SU-DHL-6 (cell line): Measurements from ENCODE around the gene RFLNA.

ENCODE experiments used
- H2AFZ ChIP-seq: fragments of 200-600 bp; sonication (generic); 2 replicates; pipeline ENCODE4 v1.6.1; 2014; ENCODE audit warnings: low read depth, mild to moderate bottlenecking, moderate library complexity, mixed read lengths, antibody characterized with exemption, low read length; ENCODE audit not compliant: severe bottlenecking
- H3F3A ChIP-seq: fragments of 200-600 bp; shearing (Covaris generic); 2 replicates; pipeline ENCODE4 v1.6.0; 2016; ENCODE audit warnings: antibody characterized with exemption, mild to moderate bottlenecking; ENCODE audit not compliant: insufficient read depth
- H3K27ac ChIP-seq: fragments of 200-600 bp; sonication (generic); 2 replicates; pipeline ENCODE4 v1.5.1; 2016; ENCODE audit warnings: low read depth, mild to moderate bottlenecking, low read length, moderate library complexity, mixed read lengths
- H3K27me3 ChIP-seq: fragments of 200-600 bp; sonication (generic), shearing (Covaris generic); 2 replicates; pipeline ENCODE4 v1.6.0; 2014; ENCODE audit warnings: mild to moderate bottlenecking, low read length
- H3K36me3 ChIP-seq: fragments of 200-600 bp; sonication (generic); 2 replicates; pipeline ENCODE4 v1.6.1; 2014; ENCODE audit warnings: mild to moderate bottlenecking, low read length, mixed read lengths
- H3K4me2 ChIP-seq: fragments of 300-600, 200-600 bp; shearing (Covaris generic), sonication (generic); 2 replicates; pipeline ENCODE4 v1.6.0; 2014; ENCODE audit warnings: low read length, low read depth, mild to moderate bottlenecking; ENCODE audit not compliant: poor library complexity, severe bottlenecking
- H3K4me3 ChIP-seq: fragments of 200-600 bp; sonication (generic); 2 replicates; pipeline ENCODE4 v1.5.1; 2014; ENCODE audit warnings: antibody characterized with exemption, low read length, mild to moderate bottlenecking, mixed read lengths; ENCODE audit not compliant: insufficient read depth, poor library complexity, severe bottlenecking
- H3K79me2 ChIP-seq: fragments of 200-600 bp; sonication (generic); 2 replicates; pipeline ENCODE4 v1.6.1; 2014; ENCODE audit warnings: mild to moderate bottlenecking, low read length, moderate library complexity; ENCODE audit not compliant: insufficient read depth
- H3K9ac ChIP-seq: fragments of 200-600 bp; sonication (generic); 2 replicates; pipeline ENCODE4 v1.7.0; 2014; ENCODE audit warnings: mild to moderate bottlenecking, low read length
- H3K9me2 ChIP-seq: fragments of 200-600 bp; sonication (generic); replicated peaks from 2 replicates; pipeline ENCODE4 v1.6.1; 2014; ENCODE audit warnings: low read length; ENCODE audit not compliant: insufficient read depth
- H3K9me3 ChIP-seq: fragments of 200-600 bp; sonication (generic); 2 replicates; pipeline ENCODE4 v1.6.1; 2014; ENCODE audit warnings: low read length, mixed read lengths; ENCODE audit not compliant: insufficient read depth
- H4K20me1 ChIP-seq: fragments of 200-600 bp; sonication (generic); 2 replicates; pipeline ENCODE4 v1.6.1; 2014; ENCODE audit warnings: low read depth, mild to moderate bottlenecking, antibody characterized with exemption, low read length, moderate library complexity, mixed read lengths
- CTCF ChIP-seq: fragments of 200-600 bp; sonication (generic); IDR thresholded peaks from one replicate; pipeline ENCODE4 v1.5.1; 2017; ENCODE audit warnings: antibody characterized with exemption, mild to moderate bottlenecking, low read length, moderate library complexity; ENCODE audit not compliant: insufficient read depth, poor library complexity, severe bottlenecking
- EZH2phosphoT487 ChIP-seq: fragments of 200-600 bp; sonication (generic), shearing (Covaris generic); conservative IDR thresholded peaks from 2 replicates; pipeline ENCODE4 v1.6.1; 2018; ENCODE audit warnings: mild to moderate bottlenecking, antibody characterized with exemption, low read length, moderate library complexity, mixed read lengths

RFLNA gene

GRCh38 chr12:124326871-124327270 lies 32.0 kb downstream of the RFLNA start:
- H3K36me3 ChIP-seq = peaks cover 10% of the 10 kb centered on the region
- no peaks in the 10 kb centered on the region for H3K79me2 ChIP-seq

DNA sequence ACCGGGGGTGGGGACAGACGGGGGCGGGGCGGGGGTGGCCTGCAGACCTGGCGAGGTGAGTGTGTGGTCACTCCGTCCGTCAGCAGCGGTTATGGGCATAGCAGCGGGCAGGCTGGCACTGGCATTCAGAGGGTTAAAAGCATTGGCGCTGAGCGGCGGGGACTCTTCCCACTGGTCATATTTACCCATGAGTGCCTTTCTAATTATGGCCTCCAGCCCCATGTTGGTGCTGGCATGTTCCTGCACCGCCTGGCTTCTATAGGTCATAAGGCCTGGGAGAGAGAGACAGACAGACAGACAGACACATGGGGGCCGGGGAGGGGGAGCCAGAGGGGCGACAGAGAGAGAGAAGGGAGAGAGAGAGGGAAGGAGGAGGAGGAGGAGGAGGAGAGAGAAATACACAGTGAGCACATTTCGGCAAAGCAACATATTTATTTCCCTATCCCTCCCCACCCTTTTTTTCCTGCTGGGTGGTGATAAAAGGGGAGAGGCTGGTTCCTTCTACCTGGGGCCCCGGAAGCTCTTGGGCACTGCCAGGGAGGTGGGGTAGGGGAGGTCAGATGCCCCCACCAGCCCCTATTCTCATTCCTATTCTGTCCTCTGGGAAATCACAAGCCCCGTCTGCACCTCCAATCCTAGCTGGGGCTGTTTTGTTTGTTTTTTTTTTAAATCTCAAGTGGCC lies 32.6 kb downstream of the RFLNA start:
- Histone ChIP-seq H3K79me2 (no peaks in the 10 kb centered on the region), H3K9ac (no peak overlapping the region), H3K9me2 (no peaks in the 10 kb centered on the region), H3K27me3 (no peaks in the 10 kb centered on the region), H3K4me2 (no peak overlapping the region), H3K4me3 (no peak overlapping the region), H2AFZ (no peak overlapping the region), H3F3A (no peaks in the 10 kb centered on the region), H3K36me3 (peaks cover 10% of the 10 kb centered on the region), H3K9me3 (peaks cover 12% of the 10 kb centered on the region), H3K27ac (no peak overlapping the region), H4K20me1 (no peaks in the 10 kb centered on the region)
- TF ChIP-seq CTCF (no peak), EZH2phosphoT487 (no peak)

More at GRCh38 chr12:124326871-124327270, 32.0 kb downstream of the RFLNA start:
- Histone ChIP-seq H3K9me2 (no peaks in the 10 kb centered on the region), H3K27ac (no peak overlapping the region), H3K4me2 (no peak overlapping the region), H3K9me3 (peaks cover 12% of the 10 kb centered on the region), H2AFZ (no peak overlapping the region), H3K27me3 (no peaks in the 10 kb centered on the region), H4K20me1 (no peaks in the 10 kb centered on the region), H3K9ac (no peak overlapping the region), H3F3A (no peaks in the 10 kb centered on the region), H3K4me3 (no peak overlapping the region)
- no peak for TF ChIP-seq CTCF
- TF ChIP-seq EZH2phosphoT487 = no peak

DNA sequence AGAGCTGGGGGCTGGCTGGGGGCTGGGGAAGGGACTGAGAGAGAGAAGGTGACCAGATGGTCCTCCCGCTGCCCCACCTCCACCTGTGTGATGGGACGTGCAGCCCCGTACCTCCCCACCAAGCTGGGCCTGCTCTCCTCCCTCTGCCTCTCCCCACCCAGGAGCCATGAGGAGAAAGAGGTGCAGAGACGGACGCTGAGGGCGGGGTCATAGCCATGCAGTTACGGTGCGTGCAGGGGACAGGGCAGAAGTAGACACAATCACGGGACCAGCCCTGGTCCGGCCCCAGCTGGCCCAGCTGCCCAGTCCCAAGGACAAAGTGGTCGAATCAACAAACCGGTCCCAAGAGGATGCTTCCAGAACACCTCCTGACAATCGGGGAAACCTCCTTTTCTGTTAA lies 33.2 kb downstream of the RFLNA start:
- Histone ChIP-seq H3K27me3 (no peaks in the 10 kb centered on the region), H3K9me2 (no peaks in the 10 kb centered on the region), H3K36me3 (peaks cover 10% of the 10 kb centered on the region), H4K20me1 (no peaks in the 10 kb centered on the region), H3K4me2 (no peak overlapping the region), H3K9ac (no peak overlapping the region), H3K27ac (no peak overlapping the region), H3K4me3 (no peak overlapping the region), H2AFZ (no peak overlapping the region), H3F3A (no peaks in the 10 kb centered on the region), H3K9me3 (peaks cover 12% of the 10 kb centered on the region), H3K79me2 (no peaks in the 10 kb centered on the region)
- TF ChIP-seq EZH2phosphoT487 = no peak
- TF ChIP-seq CTCF = no peak
